ENCODE data around the gene ZNF750. TPM values are rescaled to one million over a fixed set of nuclear protein-coding genes. Genes with fewer than 3 reads are reported as not detected.

The ZNF750 gene
- total RNA-seq, 1 experiment from 2014 or later: not detected

DNA sequence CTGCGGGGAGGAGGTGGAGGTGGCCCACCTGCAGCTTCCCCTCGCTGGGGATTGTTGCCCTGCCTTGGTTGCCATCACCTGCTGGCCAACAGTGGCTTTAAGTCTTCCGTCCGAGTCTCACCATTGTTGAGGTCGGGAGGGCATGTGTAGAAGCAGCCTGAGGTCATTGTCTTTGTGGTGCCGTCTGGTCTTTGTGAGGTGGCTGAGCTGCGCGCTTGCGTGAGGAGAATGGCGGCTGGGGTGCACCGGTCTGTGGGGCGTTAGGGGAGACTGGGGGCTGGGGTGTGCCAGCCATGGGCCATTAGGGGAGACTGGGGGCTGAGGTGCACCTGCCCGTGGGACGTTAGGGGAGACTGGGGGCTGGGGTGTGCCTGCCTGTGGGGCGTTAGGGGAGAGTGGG is 36.2 kb downstream of the ZNF750 start:
- H4K20me1 ChIP-seq (ENCODE audit: insufficient read depth, low read depth, low read length): no peaks in the 10 kb centered on the region; the same call in 1 of the 2 replicates

DNA sequence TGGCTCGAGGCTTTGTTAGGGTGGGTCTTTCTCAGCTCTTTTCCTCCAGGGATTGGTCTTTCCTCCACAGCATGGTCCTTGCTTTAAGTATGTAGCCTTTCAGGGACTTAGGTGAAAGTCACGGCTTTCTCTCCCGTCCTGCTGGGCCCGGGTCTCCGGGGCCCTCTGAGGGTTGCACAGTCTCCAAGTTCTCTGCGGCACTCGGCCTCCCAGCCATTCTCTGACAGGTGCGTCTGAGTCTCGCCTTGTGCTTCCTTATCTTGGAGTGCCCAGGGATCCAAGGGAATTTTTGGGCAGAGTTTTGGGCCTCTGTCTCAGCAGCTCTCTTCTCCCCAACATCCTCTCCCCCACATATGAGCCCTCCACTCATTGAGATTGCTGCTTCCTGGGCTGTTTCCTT is 36.6 kb downstream of the ZNF750 start:
- Histone ChIP-seq H4K20me1 (ENCODE audit: insufficient read depth, low read depth, low read length) (no peaks in the 10 kb centered on the region; the same call in 1 of the 2 replicates), H3K9me2 (replicated peaks; ENCODE audit: insufficient read depth, low read length) (no peaks in the 10 kb centered on the region), H3K4me1 (ENCODE audit: low read length) (no peaks in the 10 kb centered on the region), H3K27me3 (ENCODE audit: low read length) (no peaks in the 10 kb centered on the region), H3K36me3 (ENCODE audit: insufficient read depth, low read length) (peaks cover 11% of the 10 kb centered on the region), H3K9me3 (ENCODE audit: low read length) (no peaks in the 10 kb centered on the region), H3K79me2 (ENCODE audit: low read length) (peaks cover 23% of the 10 kb centered on the region), H3K4me3 (ENCODE audit: low read length) (no peak overlapping the region), H3K9ac (ENCODE audit: low read length) (no peak overlapping the region), H3K4me2 (ENCODE audit: low read depth, low read length, poor library complexity, severe bottlenecking) (no peak overlapping the region), H3K27ac (ENCODE audit: low read length) (no peak overlapping the region), H2AFZ (ENCODE audit: low read length) (no peak overlapping the region)
- no peak for DNase-seq

More for the DNA sequence above, 36.2 kb downstream of the ZNF750 start:
- Histone ChIP-seq H3K9me3 (ENCODE audit: low read length) (no peaks in the 10 kb centered on the region), H3K4me3 (ENCODE audit: low read length) (no peak overlapping the region), H3K27me3 (ENCODE audit: low read length) (no peaks in the 10 kb centered on the region), H3K27ac (ENCODE audit: low read length) (no peak overlapping the region), H3K9ac (ENCODE audit: low read length) (no peak overlapping the region), H3K36me3 (ENCODE audit: insufficient read depth, low read length) (peaks cover 11% of the 10 kb centered on the region), H3K79me2 (ENCODE audit: low read length) (peaks cover 23% of the 10 kb centered on the region), H3K4me2 (ENCODE audit: low read depth, low read length, poor library complexity, severe bottlenecking) (no peak overlapping the region), H3K4me1 (ENCODE audit: low read length) (no peaks in the 10 kb centered on the region), H2AFZ (ENCODE audit: low read length) (no peak overlapping the region), H3K9me2 (replicated peaks; ENCODE audit: insufficient read depth, low read length) (no peaks in the 10 kb centered on the region)
- DNase-seq: no peak

DNA sequence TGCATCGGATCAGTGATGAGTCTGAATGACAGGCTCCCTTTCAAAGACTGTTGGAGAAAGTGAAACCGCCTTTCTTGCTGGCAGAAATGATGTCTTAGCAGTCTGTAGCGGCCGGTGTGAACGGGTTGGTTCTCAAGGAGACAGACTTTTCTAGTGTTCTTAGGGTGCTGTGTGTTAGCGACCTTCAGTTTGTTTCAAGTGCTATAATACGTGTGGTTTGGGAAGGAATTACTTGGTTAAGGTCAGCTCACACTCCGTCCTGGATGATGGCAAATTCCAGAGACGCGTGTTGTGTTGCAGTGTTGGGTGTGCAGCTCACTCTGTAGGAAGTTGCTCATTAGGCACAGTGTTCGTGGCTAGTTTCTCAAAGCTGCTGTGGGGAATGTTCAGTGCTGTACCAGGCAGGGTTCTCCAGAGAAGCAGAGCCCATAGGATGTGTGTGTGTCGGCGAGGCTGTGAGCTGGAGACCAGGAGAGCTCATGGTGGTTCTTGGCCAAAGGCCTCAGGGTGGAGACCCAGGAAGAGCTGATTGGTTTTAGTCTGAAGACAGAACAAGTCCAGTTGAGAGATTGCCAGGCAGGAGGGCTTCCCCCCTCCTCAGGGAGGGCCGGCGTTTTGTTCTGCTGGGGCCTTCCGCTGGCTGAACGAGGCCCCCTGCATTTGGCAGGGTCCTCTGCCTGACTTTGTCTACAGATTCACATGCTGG is 37.6 kb downstream of the ZNF750 start:
- H3K4me3 ChIP-seq (ENCODE audit: low read length): no peak overlapping the region
- no peaks in the 10 kb centered on the region for H3K9me2 ChIP-seq (replicated peaks; ENCODE audit: insufficient read depth, low read length)
- no peaks in the 10 kb centered on the region for H3K4me1 ChIP-seq (ENCODE audit: low read length)
- peaks cover 27% of the 10 kb centered on the region for H3K79me2 ChIP-seq (ENCODE audit: low read length)
- no peaks in the 10 kb centered on the region for H3K9me3 ChIP-seq (ENCODE audit: low read length)
- H3K27me3 ChIP-seq (ENCODE audit: low read length): no peaks in the 10 kb centered on the region
- no peak overlapping the region for H3K27ac ChIP-seq (ENCODE audit: low read length)
- H2AFZ ChIP-seq (ENCODE audit: low read length): no peak overlapping the region
- peaks cover 17% of the 10 kb centered on the region for H3K36me3 ChIP-seq (ENCODE audit: insufficient read depth, low read length)
- H3K4me2 ChIP-seq (ENCODE audit: low read depth, low read length, poor library complexity, severe bottlenecking): no peak overlapping the region
- H3K9ac ChIP-seq (ENCODE audit: low read length): no peak overlapping the region
- no peaks in the 10 kb centered on the region; the same call in 1 of the 2 replicates for H4K20me1 ChIP-seq (ENCODE audit: insufficient read depth, low read depth, low read length)
- no peak for DNase-seq

DNA sequence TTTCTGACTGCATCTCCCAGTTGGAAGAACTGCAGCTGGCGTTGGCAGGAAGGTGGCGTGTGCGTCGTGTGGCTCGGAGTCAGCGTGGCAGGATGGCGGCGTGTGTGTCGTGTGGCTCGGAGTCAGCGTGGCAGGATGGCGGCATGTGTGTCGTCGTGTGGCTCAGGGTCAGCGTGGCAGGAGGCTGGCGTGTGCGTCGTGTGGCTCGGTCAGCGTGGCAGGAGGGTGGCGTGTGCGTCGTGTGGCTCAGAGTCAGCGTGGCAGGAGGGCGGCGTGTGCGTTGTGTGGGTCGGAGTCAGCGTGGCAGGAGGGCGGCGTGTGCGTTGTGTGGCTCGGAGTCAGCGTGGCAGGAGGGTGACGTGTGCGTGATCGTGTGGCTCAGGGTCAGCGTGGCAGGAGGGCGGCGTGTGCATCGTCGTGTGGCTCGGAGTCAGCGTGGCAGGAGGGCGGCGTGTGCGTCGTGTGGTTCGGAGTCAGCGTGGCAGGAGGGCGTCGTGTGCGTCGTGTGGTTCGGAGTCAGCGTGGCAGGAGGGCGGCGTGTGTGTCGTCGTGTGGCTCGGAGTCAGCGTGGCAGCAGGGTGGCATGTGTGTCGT is 38.3 kb downstream of the ZNF750 start:
- Histone ChIP-seq H2AFZ (ENCODE audit: low read length) (no peak overlapping the region), H3K4me3 (ENCODE audit: low read length) (no peak overlapping the region), H3K4me1 (ENCODE audit: low read length) (no peaks in the 10 kb centered on the region), H3K36me3 (ENCODE audit: insufficient read depth, low read length) (peaks cover 17% of the 10 kb centered on the region), H3K27me3 (ENCODE audit: low read length) (no peaks in the 10 kb centered on the region), H3K9ac (ENCODE audit: low read length) (no peak overlapping the region), H3K9me2 (replicated peaks; ENCODE audit: insufficient read depth, low read length) (no peaks in the 10 kb centered on the region), H3K27ac (ENCODE audit: low read length) (no peak overlapping the region), H3K79me2 (ENCODE audit: low read length) (peaks cover 35% of the 10 kb centered on the region), H3K9me3 (ENCODE audit: low read length) (no peaks in the 10 kb centered on the region), H4K20me1 (ENCODE audit: insufficient read depth, low read depth, low read length) (no peaks in the 10 kb centered on the region; the same call in 1 of the 2 replicates), H3K4me2 (ENCODE audit: low read depth, low read length, poor library complexity, severe bottlenecking) (no peak overlapping the region)
- DNase-seq: no peak

DNA sequence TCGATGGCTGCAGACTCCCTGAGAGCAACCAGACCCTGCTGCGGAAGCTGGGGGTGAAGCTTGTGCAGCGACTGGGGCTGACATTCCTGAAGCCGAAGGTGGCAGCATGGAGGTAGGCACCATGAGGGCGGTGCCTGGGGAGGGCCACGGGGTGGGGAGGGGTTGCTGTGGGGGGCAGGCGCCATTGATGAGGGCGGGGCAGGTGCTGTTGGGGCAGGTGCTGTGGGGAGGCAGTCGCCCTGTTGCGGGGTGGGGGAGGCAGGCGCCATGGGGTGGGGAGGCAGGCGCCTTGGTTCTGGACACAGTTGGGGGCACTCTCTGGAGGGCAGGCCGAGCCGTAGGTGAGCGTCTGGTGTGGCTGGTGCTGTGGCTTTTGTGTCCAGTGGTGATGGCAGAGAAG is 38.9 kb downstream of the ZNF750 start:
- no peaks in the 10 kb centered on the region for H3K9me3 ChIP-seq (ENCODE audit: low read length)
- no peaks in the 10 kb centered on the region for H3K27me3 ChIP-seq (ENCODE audit: low read length)
- H4K20me1 ChIP-seq (ENCODE audit: insufficient read depth, low read depth, low read length): no peaks in the 10 kb centered on the region; the same call in 1 of the 2 replicates
- H3K9ac ChIP-seq (ENCODE audit: low read length): no peak overlapping the region
- H3K79me2 ChIP-seq (ENCODE audit: low read length): peaks cover 35% of the 10 kb centered on the region
- H3K4me3 ChIP-seq (ENCODE audit: low read length): no peak overlapping the region
- no peaks in the 10 kb centered on the region for H3K9me2 ChIP-seq (replicated peaks; ENCODE audit: insufficient read depth, low read length)
- no peak overlapping the region for H3K27ac ChIP-seq (ENCODE audit: low read length)
- no peak overlapping the region for H3K4me2 ChIP-seq (ENCODE audit: low read depth, low read length, poor library complexity, severe bottlenecking)
- DNase-seq: no peak
- no peak overlapping the region for H2AFZ ChIP-seq (ENCODE audit: low read length)
- H3K36me3 ChIP-seq (ENCODE audit: insufficient read depth, low read length): peaks cover 17% of the 10 kb centered on the region
- no peaks in the 10 kb centered on the region for H3K4me1 ChIP-seq (ENCODE audit: low read length)

DNA sequence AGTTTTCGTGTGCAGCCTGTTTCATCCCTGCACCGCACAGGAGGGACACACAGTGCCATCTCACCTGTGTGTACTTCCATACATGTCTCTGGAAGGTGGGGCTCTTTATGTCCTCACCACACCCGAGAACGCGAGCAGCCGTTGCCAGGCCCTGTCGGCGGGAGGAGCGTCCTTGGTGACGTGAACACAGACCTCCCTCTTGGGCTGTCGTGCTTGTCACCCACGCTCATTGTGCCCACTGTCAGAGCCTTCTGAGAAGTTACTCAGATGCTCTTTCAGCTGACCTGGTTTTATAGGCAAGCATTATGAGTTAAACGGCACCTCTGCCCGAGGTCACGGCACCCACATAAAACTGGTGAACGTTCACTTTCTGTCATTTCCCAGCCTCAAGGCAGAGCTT is 40.2 kb downstream of the ZNF750 start:
- no peak overlapping the region for H3K4me3 ChIP-seq (ENCODE audit: low read length)
- no peaks in the 10 kb centered on the region for H3K9me2 ChIP-seq (replicated peaks; ENCODE audit: insufficient read depth, low read length)
- no peaks in the 10 kb centered on the region; the same call in 1 of the 2 replicates for H4K20me1 ChIP-seq (ENCODE audit: insufficient read depth, low read depth, low read length)
- H3K79me2 ChIP-seq (ENCODE audit: low read length): peaks cover 39% of the 10 kb centered on the region
- DNase-seq: no peak
- H3K9me3 ChIP-seq (ENCODE audit: low read length): no peaks in the 10 kb centered on the region
- no peak overlapping the region for H3K9ac ChIP-seq (ENCODE audit: low read length)
- no peak overlapping the region for H3K4me2 ChIP-seq (ENCODE audit: low read depth, low read length, poor library complexity, severe bottlenecking)
- no peak overlapping the region for H2AFZ ChIP-seq (ENCODE audit: low read length)
- H3K36me3 ChIP-seq (ENCODE audit: insufficient read depth, low read length): peaks cover 17% of the 10 kb centered on the region
- H3K4me1 ChIP-seq (ENCODE audit: low read length): no peaks in the 10 kb centered on the region
- no peak overlapping the region for H3K27ac ChIP-seq (ENCODE audit: low read length)
- H3K27me3 ChIP-seq (ENCODE audit: low read length): no peaks in the 10 kb centered on the region

DNA sequence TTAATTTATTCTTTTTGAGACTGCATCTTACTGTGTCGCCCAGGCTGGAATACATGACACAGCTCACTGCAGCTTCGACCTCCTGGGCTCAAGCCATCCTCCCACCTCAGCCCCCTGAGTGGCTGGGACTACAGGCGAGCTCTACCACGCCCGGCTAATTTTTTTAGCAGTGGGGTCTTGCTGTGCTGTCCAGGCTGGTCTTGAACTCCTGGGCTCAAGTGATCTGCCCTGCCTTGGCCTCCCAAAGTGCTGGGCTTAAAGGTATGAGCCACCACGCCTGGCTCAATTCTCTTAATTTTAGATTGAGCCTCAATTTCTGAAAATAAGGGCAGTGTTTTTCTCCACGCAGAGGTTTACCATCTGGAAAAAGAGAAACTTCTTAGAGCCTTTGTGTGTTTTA is 41.1 kb downstream of the ZNF750 start:
- H3K27me3 ChIP-seq (ENCODE audit: low read length): no peaks in the 10 kb centered on the region
- no peak overlapping the region for H3K9ac ChIP-seq (ENCODE audit: low read length)
- H3K27ac ChIP-seq (ENCODE audit: low read length): no peak overlapping the region
- no peaks in the 10 kb centered on the region for H3K9me2 ChIP-seq (replicated peaks; ENCODE audit: insufficient read depth, low read length)
- no peaks in the 10 kb centered on the region; the same call in 1 of the 2 replicates for H4K20me1 ChIP-seq (ENCODE audit: insufficient read depth, low read depth, low read length)
- peaks cover 43% of the 10 kb centered on the region for H3K79me2 ChIP-seq (ENCODE audit: low read length)
- no peaks in the 10 kb centered on the region for H3K4me1 ChIP-seq (ENCODE audit: low read length)
- H2AFZ ChIP-seq (ENCODE audit: low read length): no peak overlapping the region
- no peaks in the 10 kb centered on the region for H3K9me3 ChIP-seq (ENCODE audit: low read length)
- H3K4me3 ChIP-seq (ENCODE audit: low read length): no peak overlapping the region
- peaks cover 17% of the 10 kb centered on the region for H3K36me3 ChIP-seq (ENCODE audit: insufficient read depth, low read length)
- no peak for DNase-seq
- H3K4me2 ChIP-seq (ENCODE audit: low read depth, low read length, poor library complexity, severe bottlenecking): no peak overlapping the region

- H3K9me2 ChIP-seq (replicated peaks; ENCODE audit: insufficient read depth, low read length): no peaks in the 10 kb centered on the region
- no peak overlapping the region for H3K4me3 ChIP-seq (ENCODE audit: low read length)
- no peak overlapping the region for H3K27ac ChIP-seq (ENCODE audit: low read length)
- H3K4me1 ChIP-seq (ENCODE audit: low read length): no peaks in the 10 kb centered on the region
- H3K4me2 ChIP-seq (ENCODE audit: low read depth, low read length, poor library complexity, severe bottlenecking): no peak overlapping the region
- no peak overlapping the region for H3K9ac ChIP-seq (ENCODE audit: low read length)
- DNase-seq: no peak
- no peak overlapping the region for H2AFZ ChIP-seq (ENCODE audit: low read length)
- H3K36me3 ChIP-seq (ENCODE audit: insufficient read depth, low read length): peaks cover 17% of the 10 kb centered on the region
- no peaks in the 10 kb centered on the region for H3K27me3 ChIP-seq (ENCODE audit: low read length)
- H3K79me2 ChIP-seq (ENCODE audit: low read length): peaks cover 38% of the 10 kb centered on the region
- no peaks in the 10 kb centered on the region; the same call in 1 of the 2 replicates for H4K20me1 ChIP-seq (ENCODE audit: insufficient read depth, low read depth, low read length)
- H3K9me3 ChIP-seq (ENCODE audit: low read length): no peaks in the 10 kb centered on the region
Measured at GRCh38 chr17:82797061-82797460, 42.8 kb downstream of the ZNF750 start.

All from Karpas-422 (cell line).